Fibroblast of the conjunctiva (primary cell): Measurements from ENCODE around the gene CACHD1.

Experiments
- DNase-seq: peaks from one replicate; pipeline ENCODE4 v3.0.0-alpha.2; 2010; ENCODE audit warnings: low read depth

CACHD1 gene

GRCh38 chr1:64469977-64470664, at the start of gene CACHD1:
Gene CACHD1 (plus strand): TSS chr1:64470129. CDS start chr1:64470745, 616 bp downstream.
- peak; percentile 61 for DNase-seq

GRCh38 chr1:64421377-64421776, 48.6 kb upstream of the CACHD1 start:
- DNase-seq: no peak

GRCh38 chr1:64423526-64423925, 46.4 kb upstream of the CACHD1 start:
- DNase-seq: no peak

- no peak for DNase-seq
Observed at GRCh38 chr1:64424412-64424811, 45.5 kb upstream of the CACHD1 start.

GRCh38 chr1:64425521-64425920, 44.4 kb upstream of the CACHD1 start:
- DNase-seq: no peak

- no peak for DNase-seq
Observed at GRCh38 chr1:64426681-64427080, 43.2 kb upstream of the CACHD1 start.

GRCh38 chr1:64427879-64428278, 42.0 kb upstream of the CACHD1 start:
- no peak for DNase-seq

- no peak for DNase-seq
Observed at GRCh38 chr1:64433308-64433707, 36.6 kb upstream of the CACHD1 start.

- no peak for DNase-seq
Observed at GRCh38 chr1:64433747-64434146, 36.2 kb upstream of the CACHD1 start.

- DNase-seq: no peak
Observed at GRCh38 chr1:64435000-64435399, 34.9 kb upstream of the CACHD1 start.

- no peak for DNase-seq
Observed at GRCh38 chr1:64437453-64437852, 32.5 kb upstream of the CACHD1 start.

GRCh38 chr1:64440183-64440826, 29.6 kb upstream of the CACHD1 start:
- no peak for DNase-seq

GRCh38 chr1:64451440-64451839, 18.5 kb upstream of the CACHD1 start:
- DNase-seq: no peak

- no peak for DNase-seq
Observed at GRCh38 chr1:64453688-64454087, 16.2 kb upstream of the CACHD1 start.

GRCh38 chr1:64458915-64459314, 11.0 kb upstream of the CACHD1 start:
- no peak for DNase-seq

GRCh38 chr1:64459743-64460142, 10.2 kb upstream of the CACHD1 start:
- no peak for DNase-seq

GRCh38 chr1:64466033-64466432, 3.9 kb upstream of the CACHD1 start:
- DNase-seq: no peak

GRCh38 chr1:64469116-64469976, 583 bp upstream of the CACHD1 start:
- no peak for DNase-seq

- DNase-seq: no peak
Observed at GRCh38 chr1:64470665-64471217, 812 bp downstream of the CACHD1 start.

GRCh38 chr1:64471218-64472039, 1.5 kb downstream of the CACHD1 start:
- DNase-seq: no peak

- no peak for DNase-seq
Observed at GRCh38 chr1:64472040-64472376, 2.1 kb downstream of the CACHD1 start.

- no peak for DNase-seq
Observed at GRCh38 chr1:64472805-64473204, 2.9 kb downstream of the CACHD1 start.
